ENCODE measurements around the gene PRLR. TPM values are rescaled to one million over a fixed set of nuclear protein-coding genes. Genes with fewer than 3 reads are reported as not detected.

The PRLR gene
- total RNA-seq, 1 experiment from 2014 or later = 2.5 TPM

DNA sequence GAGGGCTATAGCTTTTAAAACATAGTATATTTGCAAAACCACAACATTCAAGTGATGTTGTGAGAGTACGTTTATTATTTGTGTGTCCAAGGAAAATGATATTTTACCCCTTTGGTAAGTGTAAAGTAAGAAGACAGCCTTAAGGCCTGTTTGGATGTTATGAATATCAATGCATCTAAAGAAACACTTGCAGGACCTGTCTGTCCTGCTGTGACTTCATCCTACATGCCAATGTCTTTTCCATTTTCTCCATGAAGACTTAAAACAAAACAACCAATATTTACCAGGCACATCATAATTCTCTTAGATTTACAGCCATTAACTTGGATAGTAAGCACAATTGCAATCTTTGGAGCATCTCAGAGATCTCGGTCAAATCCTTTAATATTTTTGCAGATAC is 29.0 kb downstream of the PRLR start:
- Mint-ChIP-seq H3K4me3 (no peak overlapping the region), H3K27me3 (ENCODE audit: low read depth) (no peaks in the 10 kb centered on the region; the same call in 1 of the 2 replicates), H3K27ac (no peak overlapping the region), H3K9me3 (no peaks in the 10 kb centered on the region), H3K4me1 (peaks cover 7 to 9% of the 10 kb centered on the region in 2 experiments), H3K36me3 (ENCODE audit: insufficient read depth in 1 of 3, low read depth in 3 of 3) (no peaks in the 10 kb centered on the region)
- H4K20me1 ChIP-seq (ENCODE audit: control insufficient read depth, insufficient read depth, insufficient read length) = no peaks in the 10 kb centered on the region
- no peaks in the 10 kb centered on the region for H3K79me2 ChIP-seq (ENCODE audit: insufficient read depth, low read length)
- H4K91ac ChIP-seq (ENCODE audit: insufficient read length, low read depth, low read length) = no peak overlapping the region
- H2BK12ac ChIP-seq (ENCODE audit: insufficient read length, low read depth, low read length) = no peak overlapping the region
- no peaks in the 10 kb centered on the region for H3K23me2 ChIP-seq (ENCODE audit: insufficient read length, low read depth, low read length, poor library complexity, severe bottlenecking)
- H3K27me3 ChIP-seq (ENCODE audit: insufficient read depth, low read length) = no peaks in the 10 kb centered on the region
- DNase-seq = no peak
- no peak overlapping the region for H4K8ac ChIP-seq (replicated peaks; ENCODE audit: insufficient read length, low read depth, low read length)
- no peak overlapping the region for H2BK15ac ChIP-seq (ENCODE audit: low read depth, low read length)
- H3K79me1 ChIP-seq (ENCODE audit: insufficient read depth, low read depth, low read length, poor library complexity, severe bottlenecking) = no peaks in the 10 kb centered on the region
- no peaks in the 10 kb centered on the region for H3K9me3 ChIP-seq (ENCODE audit: control insufficient read depth, low read depth, low read length)
- no peak overlapping the region for H3K18ac ChIP-seq (ENCODE audit: insufficient read length, low read depth, low read length)
- H3K9ac ChIP-seq (ENCODE audit: extremely low read depth, insufficient read length, low read length) = no peak overlapping the region
- WGBS (ENCODE audit: extremely low coverage, insufficient read length, low lambda C conversion rate) = no CpG with 5 or more reads among the region's 2 CpGs
- TF ChIP-seq, protein P1, sequence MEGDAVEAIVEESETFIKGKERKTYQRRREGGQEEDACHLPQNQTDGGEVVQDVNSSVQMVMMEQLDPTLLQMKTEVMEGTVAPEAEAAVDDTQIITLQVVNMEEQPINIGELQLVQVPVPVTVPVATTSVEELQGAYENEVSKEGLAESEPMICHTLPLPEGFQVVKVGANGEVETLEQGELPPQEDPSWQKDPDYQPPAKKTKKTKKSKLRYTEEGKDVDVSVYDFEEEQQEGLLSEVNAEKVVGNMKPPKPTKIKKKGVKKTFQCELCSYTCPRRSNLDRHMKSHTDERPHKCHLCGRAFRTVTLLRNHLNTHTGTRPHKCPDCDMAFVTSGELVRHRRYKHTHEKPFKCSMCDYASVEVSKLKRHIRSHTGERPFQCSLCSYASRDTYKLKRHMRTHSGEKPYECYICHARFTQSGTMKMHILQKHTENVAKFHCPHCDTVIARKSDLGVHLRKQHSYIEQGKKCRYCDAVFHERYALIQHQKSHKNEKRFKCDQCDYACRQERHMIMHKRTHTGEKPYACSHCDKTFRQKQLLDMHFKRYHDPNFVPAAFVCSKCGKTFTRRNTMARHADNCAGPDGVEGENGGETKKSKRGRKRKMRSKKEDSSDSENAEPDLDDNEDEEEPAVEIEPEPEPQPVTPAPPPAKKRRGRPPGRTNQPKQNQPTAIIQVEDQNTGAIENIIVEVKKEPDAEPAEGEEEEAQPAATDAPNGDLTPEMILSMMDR (conservative IDR thresholded peaks at IDR 0.05) = no peak
- H2BK5ac ChIP-seq (ENCODE audit: insufficient read length, low read length) = no peak overlapping the region
- H3K23ac ChIP-seq (ENCODE audit: insufficient read length, low read depth, low read length) = no peak overlapping the region
- no peak overlapping the region for H3K56ac ChIP-seq (ENCODE audit: insufficient read length, low read depth, low read length)
- no peak overlapping the region for H2AK5ac ChIP-seq (ENCODE audit: insufficient read length, low read length)
- no peaks in the 10 kb centered on the region for H3K4me1 ChIP-seq (ENCODE audit: insufficient read depth, low read length)
- H3K4me2 ChIP-seq (ENCODE audit: insufficient read depth, insufficient read length, low read length) = no peak overlapping the region
- H3T11ph ChIP-seq (ENCODE audit: low read length) = no peak overlapping the region
- no peak overlapping the region for H4K5ac ChIP-seq (ENCODE audit: insufficient read length, low read depth, low read length)
- H3K27ac ChIP-seq (ENCODE audit: insufficient read length, low read depth, low read length) = no peak overlapping the region
- H2BK20ac ChIP-seq (ENCODE audit: low read depth, low read length, poor library complexity, severe bottlenecking) = no peak overlapping the region
- no peak overlapping the region for H2BK120ac ChIP-seq (ENCODE audit: low read depth, low read length, poor library complexity, severe bottlenecking)
- H3K14ac ChIP-seq (ENCODE audit: insufficient read depth, low read length) = no peak overlapping the region
- no peak overlapping the region for H3K4ac ChIP-seq (ENCODE audit: low read depth, low read length)
- H2AFZ ChIP-seq (ENCODE audit: low read length) = no peak overlapping the region
